CD14-positive monocyte (primary cell): Measurements from ENCODE around the gene ZNF524. TPM values are rescaled to one million over a fixed set of nuclear protein-coding genes. Genes with fewer than 3 reads are reported as not detected.

Experiments
- DNase-seq, 3 donors: peaks; one replicate each; pipeline ENCODE4 v3.0.0-alpha.2; 2011 to 2022
- H2AFZ ChIP-seq: 2 replicates; pipeline ENCODE4 v1.6.0; 2012; ENCODE audit warnings: mild to moderate bottlenecking, low read depth, low read length, inconsistent platforms; ENCODE audit not compliant: insufficient read depth, poor library complexity, severe bottlenecking
- H3K27ac ChIP-seq, 2 donors: 1 replicate in 1 of 2; 2 replicates in 1 of 2; pipeline ENCODE4 v1.5.1; 2012 to 2013; ENCODE audit warnings: low read length in 2 of 2, control low read depth in 1 of 2, inconsistent platforms in 1 of 2, low read depth in 1 of 2, mild to moderate bottlenecking in 1 of 2
- H3K27me3 ChIP-seq, 2 donors: one replicate each; pipeline versions ENCODE4 v1.6.0 to v1.6.1; 2011 to 2013; ENCODE audit warnings: low read length in 2 of 2; ENCODE audit not compliant: control insufficient read depth in 2 of 2, insufficient read depth in 2 of 2
- H3K36me3 ChIP-seq, 2 donors: replicated peaks in 1 of 2; 1 replicate in 1 of 2; 2 replicates in 1 of 2; pipeline versions ENCODE4 v1.5.1 to v1.6.1; 2012 to 2013; ENCODE audit warnings: low read length in 2 of 2, control low read depth in 1 of 2, inconsistent platforms in 1 of 2, mild to moderate bottlenecking in 1 of 2; ENCODE audit not compliant: insufficient read depth in 2 of 2, control insufficient read depth in 1 of 2
- H3K4me1 ChIP-seq, 2 donors: 1 replicate in 1 of 2; 2 replicates in 1 of 2; pipeline versions ENCODE4 v1.5.1 to v1.6.1; 2012 to 2013; ENCODE audit warnings: low read length in 2 of 2, control low read depth in 1 of 2, inconsistent platforms in 1 of 2, mild to moderate bottlenecking in 1 of 2, moderate library complexity in 1 of 2; ENCODE audit not compliant: insufficient read depth in 2 of 2, control insufficient read depth in 1 of 2
- H3K4me2 ChIP-seq: replicated peaks from 2 replicates; pipeline ENCODE3; 2012; ENCODE audit warnings: low read length, moderate library complexity, mild to moderate bottlenecking; ENCODE audit not compliant: poor library complexity, severe bottlenecking; ENCODE audit errors: extremely low read depth
- H3K4me3 ChIP-seq, 3 experiments: fragments of 200-600 bp in 1 of 3; sonication (generic) in 1 of 3; replicated peaks in 1 of 3; 1 replicate in 2 of 3; 2 replicates in 1 of 3; pipeline ENCODE4 v1.5.1; 2011 to 2013; ENCODE audit warnings: low read length in 3 of 3, mild to moderate bottlenecking in 3 of 3, control low read depth in 2 of 3, low read depth in 2 of 3, inconsistent platforms in 1 of 3, moderate library complexity in 1 of 3
- H3K79me2 ChIP-seq: 2 replicates; pipeline ENCODE4 v1.6.0; 2012; ENCODE audit warnings: mild to moderate bottlenecking, control low read depth, inconsistent platforms, low read length, moderate library complexity; ENCODE audit not compliant: insufficient read depth
- H3K9ac ChIP-seq: 2 replicates; pipeline ENCODE4 v1.6.0; 2017; ENCODE audit warnings: low read length, mild to moderate bottlenecking; ENCODE audit not compliant: insufficient read depth, poor library complexity, severe bottlenecking
- H3K9me3 ChIP-seq, 2 donors: replicated peaks in 1 of 2; 1 replicate in 1 of 2; 2 replicates in 1 of 2; pipeline versions ENCODE4 v1.5.1 to v1.6.1; 2012 to 2013; ENCODE audit warnings: low read length in 2 of 2, control low read depth in 1 of 2; ENCODE audit not compliant: control insufficient read depth in 1 of 2, insufficient read depth in 1 of 2
- H4K20me1 ChIP-seq: 2 replicates; pipeline ENCODE4 v1.6.0; 2012; ENCODE audit warnings: mild to moderate bottlenecking, low read length, control low read depth, moderate library complexity; ENCODE audit not compliant: insufficient read depth
- H3K27ac Mint-ChIP-seq, 7 donors: one replicate each; pipeline ENCODE4 v1.8.0; 2020; ENCODE audit warnings: mild to moderate bottlenecking in 7 of 7, mixed read lengths in 7 of 7, moderate library complexity in 6 of 7, inconsistent platforms in 2 of 7
- H3K27me3 Mint-ChIP-seq, 3 donors: one replicate each; pipeline ENCODE4 v1.8.0; 2021 to 2022; ENCODE audit warnings: low read depth in 3 of 3, mild to moderate bottlenecking in 3 of 3, mixed read lengths in 3 of 3, moderate library complexity in 3 of 3, inconsistent platforms in 1 of 3
- H3K36me3 Mint-ChIP-seq, 2 donors: one replicate each; pipeline ENCODE4 v1.8.0; 2020; ENCODE audit warnings: mixed read lengths in 2 of 2, inconsistent platforms in 1 of 2, mild to moderate bottlenecking in 1 of 2
- H3K4me1 Mint-ChIP-seq: one replicate; pipeline ENCODE4 v1.8.0; 2020; ENCODE audit warnings: mild to moderate bottlenecking, mixed read lengths
- H3K4me3 Mint-ChIP-seq, 2 donors: one replicate each; pipeline ENCODE4 v1.8.0; 2020; ENCODE audit warnings: mild to moderate bottlenecking in 2 of 2, mixed read lengths in 2 of 2, moderate library complexity in 1 of 2
- H3K9me3 Mint-ChIP-seq, 7 donors: one replicate each; pipeline ENCODE4 v1.8.0; 2020 to 2022; ENCODE audit warnings: mixed read lengths in 7 of 7, mild to moderate bottlenecking in 6 of 7, moderate library complexity in 6 of 7, inconsistent platforms in 2 of 7
- CTCF ChIP-seq: fragments of 200-600 bp; IDR thresholded peaks from one replicate; pipeline ENCODE4 v1.8.0; 2022; ENCODE audit warnings: antibody characterized with exemption, mild to moderate bottlenecking
- WGBS: methylation state at CpG from one replicate; pipeline ENCODE4 v1.1.5; 2013; ENCODE audit warnings: missing lambda C conversion rate; ENCODE audit not compliant: insufficient coverage; 5-methylcytosine and 5-hydroxymethylcytosine counted together
- intact Hi-C, 2 donors: fragments of 100-400 bp; cut with micrococcal nuclease; formaldehyde crosslinking; loops; one replicate each; pipeline versions ENCODE4 v1.15.0 to v1.15.1; 2023
- polyA plus RNA-seq, 3 donors: library from polyadenylated mRNA; depleted of rRNA in 1 of 3; unstranded in 2 of 3; stranded (reverse) in 1 of 3; fragments of 300-500 nt in 2 of 3; fragments of >200 nt in 1 of 3; fragmentation: Illumina TruSeq in 2 of 3; gene quantifications; 1 replicate in 2 of 3; 2 replicates in 1 of 3; pipeline ENCODE4 v1.2.3, GENCODE V29; 2012 to 2021

ZNF524 gene
- polyA plus RNA-seq, 3 donors: 27.9 to 45.7 (median 41.8) TPM

DNA sequence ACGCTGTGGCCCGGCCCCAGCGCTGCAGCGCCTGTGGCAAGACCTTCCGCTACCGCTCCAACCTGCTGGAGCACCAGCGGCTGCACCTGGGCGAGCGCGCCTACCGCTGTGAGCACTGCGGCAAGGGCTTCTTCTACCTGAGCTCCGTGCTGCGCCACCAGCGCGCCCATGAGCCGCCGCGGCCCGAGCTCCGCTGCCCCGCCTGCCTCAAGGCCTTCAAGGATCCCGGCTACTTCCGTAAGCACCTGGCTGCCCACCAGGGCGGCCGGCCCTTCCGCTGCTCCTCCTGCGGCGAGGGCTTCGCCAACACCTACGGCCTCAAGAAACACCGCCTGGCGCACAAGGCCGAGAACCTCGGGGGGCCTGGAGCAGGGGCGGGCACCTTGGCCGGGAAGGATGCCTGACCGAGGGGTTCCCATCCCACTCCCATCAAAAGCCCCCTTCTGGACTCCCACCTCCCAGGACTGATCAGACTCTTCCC lies 16.3 kb downstream of the ZNF524 start:
- DNase-seq: no peak
- 97% methylated on average over 35 of the region's 38 CpGs for WGBS
- Histone ChIP-seq H3K36me3 (peaks cover 16 to 25% of the 10 kb centered on the region in 2 donors), H3K4me2 (no peak overlapping the region), H2AFZ (no peak overlapping the region), H3K4me3 (no peak overlapping the region), H3K79me2 (peaks cover 37% of the 10 kb centered on the region), H4K20me1 (peaks cover 20% of the 10 kb centered on the region), H3K9me3 (no peaks in the 10 kb centered on the region), H3K4me1 (peaks cover 55 to 57% of the 10 kb centered on the region in 2 donors), H3K27ac (no peak overlapping the region), H3K27me3 (no peaks in the 10 kb centered on the region), H3K9ac (no peak overlapping the region)
- Mint-ChIP-seq H3K27ac (no peak overlapping the region), H3K9me3 (peaks cover 0 to 2% (median 2%) of the 10 kb centered on the region in 7 donors), H3K36me3 (peaks cover 28 to 50% of the 10 kb centered on the region in 2 donors), H3K27me3 (peaks cover 0 to 4% (median 0%) of the 10 kb centered on the region in 3 donors), H3K4me1 (peaks cover 59% of the 10 kb centered on the region), H3K4me3 (no peak overlapping the region)
- no peak for TF ChIP-seq CTCF
- intact Hi-C loops: no loop called here

DNA sequence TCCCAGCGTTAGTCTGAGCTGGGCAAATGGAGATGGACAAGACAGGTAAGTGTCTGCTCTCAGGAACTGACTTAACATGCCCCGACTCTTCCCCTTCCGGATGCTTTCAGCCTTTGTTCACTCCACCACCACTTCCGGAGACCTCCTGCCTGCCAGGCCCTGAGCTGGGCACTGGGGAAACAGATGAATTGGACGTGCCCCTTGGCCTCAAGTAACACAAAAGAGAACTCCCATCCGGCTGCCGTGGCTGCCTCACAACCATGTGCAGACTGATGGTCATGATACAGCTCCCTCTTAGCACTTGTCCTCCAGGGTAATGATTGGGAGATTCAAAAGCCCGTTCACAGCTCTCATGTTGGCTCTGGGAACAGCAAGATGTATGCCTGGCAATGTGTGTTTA lies 17.3 kb downstream of the ZNF524 start:
- peaks cover 28 to 54% of the 10 kb centered on the region in 2 donors for H3K36me3 Mint-ChIP-seq
- WGBS: 92% methylated on average over 4 of the region's 8 CpGs

More for the DNA sequence above, 17.3 kb downstream of the ZNF524 start:
- no peaks in the 10 kb centered on the region for H3K27me3 ChIP-seq
- H3K9me3 Mint-ChIP-seq: peaks cover 0 to 2% (median 2%) of the 10 kb centered on the region in 7 donors
- H3K27ac ChIP-seq: peak overlapping the region in 1 of 2 donors; percentile 31
- TF ChIP-seq CTCF: no peak
- H3K4me3 ChIP-seq: no peak overlapping the region
- peaks cover 16 to 25% of the 10 kb centered on the region in 2 donors for H3K36me3 ChIP-seq
- no peak overlapping the region for H3K4me2 ChIP-seq
- no peaks in the 10 kb centered on the region for H3K9me3 ChIP-seq
- no peak for DNase-seq
- no peak overlapping the region for H3K9ac ChIP-seq
- H3K27ac Mint-ChIP-seq: peak overlapping the region in 6 of 7 donors; percentile 17 to 81 (median 56)
- peaks cover 52% of the 10 kb centered on the region for H3K4me1 Mint-ChIP-seq
- peaks cover 30% of the 10 kb centered on the region for H3K79me2 ChIP-seq
- no peak overlapping the region for H3K4me3 Mint-ChIP-seq
- no peak overlapping the region for H2AFZ ChIP-seq
- peaks cover 50 to 57% of the 10 kb centered on the region in 2 donors for H3K4me1 ChIP-seq
- intact Hi-C loops: no loop called here
- H3K27me3 Mint-ChIP-seq: peaks cover 0 to 4% (median 0%) of the 10 kb centered on the region in 3 donors
- peaks cover 10% of the 10 kb centered on the region for H4K20me1 ChIP-seq
